Measurements from ENCODE around the gene SART3. TPM values are rescaled to one million over a fixed set of nuclear protein-coding genes. Genes with fewer than 3 reads are reported as not detected.

Gene SART3
- total and polyA plus RNA-seq, 2 of the 13 experiments (the other 11 are each of a cell fraction or from before 2014, with no cell fraction given): 16.1 to 69.9 TPM

DNA sequence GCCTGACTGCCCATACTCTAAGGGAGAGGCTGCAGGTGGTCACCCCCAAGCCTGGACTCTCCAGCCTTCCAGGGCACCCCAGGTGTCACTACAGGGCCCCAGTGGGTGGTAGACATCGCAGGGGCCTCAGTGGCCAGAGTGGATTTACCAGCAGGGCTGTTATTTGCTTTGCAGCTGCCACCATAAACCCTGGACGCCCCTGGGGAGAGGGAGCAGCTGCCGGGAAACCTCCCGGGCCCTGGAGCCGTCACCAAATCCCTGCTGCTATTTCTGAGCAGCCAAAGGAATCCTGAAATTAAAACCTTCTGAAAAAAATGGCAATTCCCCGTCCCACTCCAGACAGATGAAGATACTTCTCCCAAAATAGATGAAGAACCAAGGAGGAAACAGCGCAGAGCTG is 23.0 kb upstream of the SART3 start:
- POLR2A ChIA-PET: no interaction called here
- no peak overlapping the region for H2AFZ ChIP-seq (ENCODE audit: low read length)
- no peak for FAIRE-seq

More for the DNA sequence above, 23.0 kb upstream of the SART3 start:
- no peaks in the 10 kb centered on the region for H3K4me1 ChIP-seq (ENCODE audit: insufficient read depth, low read length)
- no peak overlapping the region for H3K9ac ChIP-seq (ENCODE audit: insufficient read depth, low read depth, low read length)
- peaks cover 4 to 18% of the 10 kb centered on the region in 2 experiments; a peak in 3 of 5 replicates for H3K27me3 ChIP-seq (ENCODE audit: control insufficient read depth in 1 of 2, insufficient read depth in 2 of 2, low read length in 2 of 2)
- CTCF ChIA-PET (ENCODE audit: low intra/inter-chr PET ratio, low total read pairs): no interaction called here
- no peaks in the 10 kb centered on the region for H3K36me3 ChIP-seq (replicated peaks in 1 of 2; ENCODE audit: control insufficient read depth in 1 of 2, insufficient read depth in 2 of 2, low read length in 2 of 2)
- no peak for ATAC-seq
- WGBS (ENCODE audit: low lambda C conversion rate): 20% methylated on average over 5 of the region's 7 CpGs
- TF ChIP-seq ZNF317 (CRISPR knock-in tag; IDR thresholded peaks at IDR 0.05) (no peak), HINFP (CRISPR knock-in tag; IDR thresholded peaks at IDR 0.05; ENCODE audit: low read depth) (no peak), ZNF709 (CRISPR knock-in tag; IDR thresholded peaks at IDR 0.05) (no peak), IKZF4 (CRISPR knock-in tag; IDR thresholded peaks at IDR 0.05; ENCODE audit: borderline replicate concordance, low read depth, not compliant biosample characterization) (no peak), ZNF274 (CRISPR knock-in tag; IDR thresholded peaks at IDR 0.05) (no peak), LRRFIP1 (CRISPR knock-in tag; conservative IDR thresholded peaks at IDR 0.05) (no peak), ZNF432 (CRISPR knock-in tag; IDR thresholded peaks at IDR 0.05; ENCODE audit: borderline replicate concordance) (no peak), ZSCAN5A (CRISPR knock-in tag; IDR thresholded peaks at IDR 0.05; ENCODE audit: borderline replicate concordance) (no peak), ZNF563 (CRISPR knock-in tag; IDR thresholded peaks at IDR 0.05) (no peak), FOXA1 (IDR thresholded peaks at IDR 0.05) (no peak), FOXA1 (CRISPR knock-in tag; IDR thresholded peaks at IDR 0.05) (no peak), ZSCAN25 (CRISPR knock-in tag; IDR thresholded peaks at IDR 0.05) (no peak), ZFAT (CRISPR knock-in tag; conservative IDR thresholded peaks at IDR 0.05) (no peak), POLR2AphosphoS5 (IDR thresholded peaks at IDR 0.05; ENCODE audit: low read depth, low read length) (no peak)
- TF ChIP-seq, protein P1, sequence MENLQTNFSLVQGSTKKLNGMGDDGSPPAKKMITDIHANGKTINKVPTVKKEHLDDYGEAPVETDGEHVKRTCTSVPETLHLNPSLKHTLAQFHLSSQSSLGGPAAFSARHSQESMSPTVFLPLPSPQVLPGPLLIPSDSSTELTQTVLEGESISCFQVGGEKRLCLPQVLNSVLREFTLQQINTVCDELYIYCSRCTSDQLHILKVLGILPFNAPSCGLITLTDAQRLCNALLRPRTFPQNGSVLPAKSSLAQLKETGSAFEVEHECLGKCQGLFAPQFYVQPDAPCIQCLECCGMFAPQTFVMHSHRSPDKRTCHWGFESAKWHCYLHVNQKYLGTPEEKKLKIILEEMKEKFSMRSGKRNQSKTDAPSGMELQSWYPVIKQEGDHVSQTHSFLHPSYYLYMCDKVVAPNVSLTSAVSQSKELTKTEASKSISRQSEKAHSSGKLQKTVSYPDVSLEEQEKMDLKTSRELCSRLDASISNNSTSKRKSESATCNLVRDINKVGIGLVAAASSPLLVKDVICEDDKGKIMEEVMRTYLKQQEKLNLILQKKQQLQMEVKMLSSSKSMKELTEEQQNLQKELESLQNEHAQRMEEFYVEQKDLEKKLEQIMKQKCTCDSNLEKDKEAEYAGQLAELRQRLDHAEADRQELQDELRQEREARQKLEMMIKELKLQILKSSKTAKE (CRISPR knock-in tag; IDR thresholded peaks at IDR 0.05; ENCODE audit: borderline replicate concordance): no peak
- no peak overlapping the region for H3K4me3 ChIP-seq (replicated peaks in 1 of 3; ENCODE audit: insufficient read depth in 1 of 3, low read depth in 2 of 3, low read length in 3 of 3)
- H3K79me2 ChIP-seq (ENCODE audit: insufficient read depth, low read length): no peaks in the 10 kb centered on the region
- no TSS peak for BruUV-seq (replicated peaks)
- H3K27ac ChIP-seq (ENCODE audit: extremely low read length, insufficient read depth, low read length): no peak overlapping the region
- no peak for DNase-seq (ENCODE audit: low spot score)
- no peaks in the 10 kb centered on the region for H3K9me3 ChIP-seq (ENCODE audit: low read length)
- in situ Hi-C loops (cut with HindIII; ENCODE audit: extremely low pct_ligation_motif_present, low pct_unique_long_range_greater_than_20kb) (no loop called here), intact Hi-C loops (cut with micrococcal nuclease; ENCODE audit: unreplicated experiment) (no loop called here)
- no peak overlapping the region for H3K4me2 ChIP-seq (ENCODE audit: low read depth, low read length)
- no peaks in the 10 kb centered on the region for H4K20me1 ChIP-seq (ENCODE audit: insufficient read depth, low read length)

Measured in HepG2 (cell line).